IPS-NIHi11 (cell line): ENCODE results near the gene PIK3R6.

Experiments
- DNase-seq: peaks from one replicate; pipeline ENCODE4 v3.0.0; 2012; ENCODE audit warnings: mixed read lengths, low spot score

The PIK3R6 gene

GRCh38 chr17:8867361-8867981 lies at the start of gene PIK3R6:
Gene PIK3R6 (minus strand): TSS chr17:8867674. CDS start chr17:8849794, 17,880 bp downstream.
- DNase-seq: no peak

GRCh38 chr17:8916466-8916865 lies 49.0 kb upstream of the PIK3R6 start:
- DNase-seq: no peak

GRCh38 chr17:8914554-8914953 lies 47.1 kb upstream of the PIK3R6 start:
- no peak for DNase-seq

GRCh38 chr17:8913879-8914278 lies 46.4 kb upstream of the PIK3R6 start:
- no peak for DNase-seq

GRCh38 chr17:8913091-8913490 lies 45.6 kb upstream of the PIK3R6 start:
- DNase-seq: no peak

- DNase-seq: no peak
Observed at GRCh38 chr17:8912084-8912981, 44.9 kb upstream of the PIK3R6 start.

- no peak for DNase-seq
Observed at GRCh38 chr17:8910969-8911604, 43.6 kb upstream of the PIK3R6 start.

GRCh38 chr17:8909586-8910270 lies 42.3 kb upstream of the PIK3R6 start:
- DNase-seq: no peak

GRCh38 chr17:8905331-8905730 lies 37.9 kb upstream of the PIK3R6 start:
- DNase-seq: no peak

- no peak for DNase-seq
Observed at GRCh38 chr17:8904686-8905085, 37.2 kb upstream of the PIK3R6 start.

- no peak for DNase-seq
Observed at GRCh38 chr17:8904201-8904600, 36.7 kb upstream of the PIK3R6 start.

- no peak for DNase-seq
Observed at GRCh38 chr17:8900626-8901585, 33.4 kb upstream of the PIK3R6 start.

GRCh38 chr17:8900207-8900606 lies 32.7 kb upstream of the PIK3R6 start:
- DNase-seq: no peak

- no peak for DNase-seq
Observed at GRCh38 chr17:8898636-8899035, 31.2 kb upstream of the PIK3R6 start.

GRCh38 chr17:8898126-8898525 lies 30.7 kb upstream of the PIK3R6 start:
- no peak for DNase-seq

GRCh38 chr17:8896641-8897635 lies 29.5 kb upstream of the PIK3R6 start:
- DNase-seq: no peak

- DNase-seq: no peak
Observed at GRCh38 chr17:8896087-8896486, 28.6 kb upstream of the PIK3R6 start.

- DNase-seq: peak; percentile 87
Observed at GRCh38 chr17:8894673-8895578, 27.5 kb upstream of the PIK3R6 start.

- peak; percentile 70 for DNase-seq
Observed at GRCh38 chr17:8894202-8894671, 26.8 kb upstream of the PIK3R6 start.
